ENCODE results near the gene CALN1.

DNA sequence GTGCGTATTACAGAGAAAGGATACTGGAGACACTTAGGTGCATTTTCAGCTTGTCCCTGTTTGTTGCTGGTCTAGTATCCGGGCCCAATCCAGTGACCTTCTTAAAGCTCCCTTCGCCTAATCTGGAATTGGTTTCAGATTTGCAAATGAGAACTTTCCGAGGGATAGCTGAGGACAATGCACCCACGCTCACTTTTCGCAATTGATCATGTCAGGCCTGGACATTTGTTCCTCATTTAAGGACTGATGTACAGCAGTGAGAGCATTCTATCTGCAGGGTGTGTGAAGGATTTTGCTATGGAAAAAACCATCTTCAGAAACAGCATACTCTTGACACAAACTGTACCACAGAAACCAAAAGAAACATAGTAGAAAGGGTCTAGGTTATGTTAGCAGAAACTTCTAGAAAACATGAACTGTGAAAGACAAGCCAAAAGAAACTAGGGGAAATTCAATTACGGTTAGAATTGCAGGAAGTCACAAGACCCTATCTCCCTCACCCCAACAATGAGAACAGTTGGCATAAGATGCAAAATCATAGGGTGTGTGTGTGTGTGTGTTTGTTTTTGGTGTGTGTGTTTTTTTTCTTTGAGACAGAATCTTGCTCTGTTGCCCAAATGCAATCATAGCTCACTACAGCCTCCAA lies 331.1 kb downstream of the CALN1 start:
- TF ChIP-seq, protein P1, sequence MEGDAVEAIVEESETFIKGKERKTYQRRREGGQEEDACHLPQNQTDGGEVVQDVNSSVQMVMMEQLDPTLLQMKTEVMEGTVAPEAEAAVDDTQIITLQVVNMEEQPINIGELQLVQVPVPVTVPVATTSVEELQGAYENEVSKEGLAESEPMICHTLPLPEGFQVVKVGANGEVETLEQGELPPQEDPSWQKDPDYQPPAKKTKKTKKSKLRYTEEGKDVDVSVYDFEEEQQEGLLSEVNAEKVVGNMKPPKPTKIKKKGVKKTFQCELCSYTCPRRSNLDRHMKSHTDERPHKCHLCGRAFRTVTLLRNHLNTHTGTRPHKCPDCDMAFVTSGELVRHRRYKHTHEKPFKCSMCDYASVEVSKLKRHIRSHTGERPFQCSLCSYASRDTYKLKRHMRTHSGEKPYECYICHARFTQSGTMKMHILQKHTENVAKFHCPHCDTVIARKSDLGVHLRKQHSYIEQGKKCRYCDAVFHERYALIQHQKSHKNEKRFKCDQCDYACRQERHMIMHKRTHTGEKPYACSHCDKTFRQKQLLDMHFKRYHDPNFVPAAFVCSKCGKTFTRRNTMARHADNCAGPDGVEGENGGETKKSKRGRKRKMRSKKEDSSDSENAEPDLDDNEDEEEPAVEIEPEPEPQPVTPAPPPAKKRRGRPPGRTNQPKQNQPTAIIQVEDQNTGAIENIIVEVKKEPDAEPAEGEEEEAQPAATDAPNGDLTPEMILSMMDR (conservative IDR thresholded peaks at IDR 0.05; ENCODE audit: low read depth in 2 of 2), result no peak
- TF ChIP-seq EZH2phosphoT487 (IDR thresholded peaks at IDR 0.05; ENCODE audit: unreplicated experiment), result no peak
- TF ChIP-seq STAT1 (IDR thresholded peaks at IDR 0.05; ENCODE audit: unreplicated experiment), result no peak
- no peak for TF ChIP-seq POLR2AphosphoS5 (IDR thresholded peaks at IDR 0.05; ENCODE audit: low read depth)
- no peak for TF ChIP-seq CREB1 (CRISPR knock-in tag; IDR thresholded peaks at IDR 0.05; ENCODE audit: low read depth)
- no peak for TF ChIP-seq ZNF331 (CRISPR knock-in tag; IDR thresholded peaks at IDR 0.05; ENCODE audit: low read depth)
- TF ChIP-seq, protein P2, sequence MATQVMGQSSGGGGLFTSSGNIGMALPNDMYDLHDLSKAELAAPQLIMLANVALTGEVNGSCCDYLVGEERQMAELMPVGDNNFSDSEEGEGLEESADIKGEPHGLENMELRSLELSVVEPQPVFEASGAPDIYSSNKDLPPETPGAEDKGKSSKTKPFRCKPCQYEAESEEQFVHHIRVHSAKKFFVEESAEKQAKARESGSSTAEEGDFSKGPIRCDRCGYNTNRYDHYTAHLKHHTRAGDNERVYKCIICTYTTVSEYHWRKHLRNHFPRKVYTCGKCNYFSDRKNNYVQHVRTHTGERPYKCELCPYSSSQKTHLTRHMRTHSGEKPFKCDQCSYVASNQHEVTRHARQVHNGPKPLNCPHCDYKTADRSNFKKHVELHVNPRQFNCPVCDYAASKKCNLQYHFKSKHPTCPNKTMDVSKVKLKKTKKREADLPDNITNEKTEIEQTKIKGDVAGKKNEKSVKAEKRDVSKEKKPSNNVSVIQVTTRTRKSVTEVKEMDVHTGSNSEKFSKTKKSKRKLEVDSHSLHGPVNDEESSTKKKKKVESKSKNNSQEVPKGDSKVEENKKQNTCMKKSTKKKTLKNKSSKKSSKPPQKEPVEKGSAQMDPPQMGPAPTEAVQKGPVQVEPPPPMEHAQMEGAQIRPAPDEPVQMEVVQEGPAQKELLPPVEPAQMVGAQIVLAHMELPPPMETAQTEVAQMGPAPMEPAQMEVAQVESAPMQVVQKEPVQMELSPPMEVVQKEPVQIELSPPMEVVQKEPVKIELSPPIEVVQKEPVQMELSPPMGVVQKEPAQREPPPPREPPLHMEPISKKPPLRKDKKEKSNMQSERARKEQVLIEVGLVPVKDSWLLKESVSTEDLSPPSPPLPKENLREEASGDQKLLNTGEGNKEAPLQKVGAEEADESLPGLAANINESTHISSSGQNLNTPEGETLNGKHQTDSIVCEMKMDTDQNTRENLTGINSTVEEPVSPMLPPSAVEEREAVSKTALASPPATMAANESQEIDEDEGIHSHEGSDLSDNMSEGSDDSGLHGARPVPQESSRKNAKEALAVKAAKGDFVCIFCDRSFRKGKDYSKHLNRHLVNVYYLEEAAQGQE (IDR thresholded peaks at IDR 0.05; ENCODE audit: unreplicated experiment), result no peak
- TF ChIP-seq JUNB (IDR thresholded peaks at IDR 0.05; ENCODE audit: unreplicated experiment), result no peak
- no peak for TF ChIP-seq EZH2 (IDR thresholded peaks at IDR 0.05; ENCODE audit: low read depth, unreplicated experiment)
- no peak for TF ChIP-seq ZNF114 (CRISPR knock-in tag; IDR thresholded peaks at IDR 0.05)

Measured in GM23338 (cell line).